Activated CD8-positive, alpha-beta T cell treated with anti-CD3 and anti-CD28 coated beads for 36 hours (primary cell): ENCODE results near the gene NMB. TPM values are rescaled to one million over a fixed set of nuclear protein-coding genes. Genes with fewer than 3 reads are reported as not detected.

Source experiments
- ATAC-seq: fragments of 200-7000 bp; cut with Tn5 transposase; one replicate; pipeline ENCODE4 v1.10.0; 2021; ENCODE audit warnings: mild to moderate bottlenecking, moderate library complexity
- CTCF ChIA-PET: fragments of 350-600 bp; sonication (Branson Sonifier 250); formaldehyde crosslinking; loops from one replicate; lab custom pipeline; 2021; ENCODE audit warnings: antibody characterized with exemption; lab: Charles Lee
- POLR2A ChIA-PET: fragments of 350-600 bp; sonication (Branson Sonifier 250); formaldehyde crosslinking; loops from one replicate; lab custom pipeline; 2021; ENCODE audit warnings: antibody characterized with exemption; lab: Charles Lee
- DNase-seq: peaks from one replicate; pipeline ENCODE4 v3.0.0-alpha.2; 2020
- H3K27ac Mint-ChIP-seq: one replicate; pipeline ENCODE4 v1.8.0; 2021; ENCODE audit warnings: mild to moderate bottlenecking, mixed read lengths
- H3K27me3 Mint-ChIP-seq: one replicate; pipeline ENCODE4 v1.8.0; 2021; ENCODE audit warnings: mixed read lengths
- H3K36me3 Mint-ChIP-seq: one replicate; pipeline ENCODE4 v1.8.0; 2021; ENCODE audit warnings: low read depth, mixed read lengths
- H3K4me1 Mint-ChIP-seq: one replicate; pipeline ENCODE4 v1.8.0; 2021; ENCODE audit warnings: low read depth, mixed read lengths
- H3K4me3 Mint-ChIP-seq: one replicate; pipeline ENCODE4 v1.8.0; 2021; ENCODE audit warnings: mild to moderate bottlenecking, moderate library complexity, mixed read lengths
- H3K9me3 Mint-ChIP-seq: one replicate; pipeline ENCODE4 v1.8.0; 2021; ENCODE audit warnings: mixed read lengths
- intact Hi-C: fragments of 100-400 bp; cut with micrococcal nuclease; formaldehyde crosslinking; loops from one replicate; pipeline ENCODE4 v1.10.0; 2022
- total RNA-seq, 2 experiments: library from RNA; stranded (reverse); gene quantifications; one replicate each; pipeline ENCODE4 v1.2.3, GENCODE V29; 2021
- TF ChIP-seq, protein P1 (sequence below): fragments of 200-600 bp; IDR thresholded peaks from one replicate; pipeline ENCODE4 v1.8.0; 2022; ENCODE audit warnings: antibody characterized with exemption, mild to moderate bottlenecking

Gene NMB
- total RNA-seq, 2 experiments from 2014 or later = 1.7 to 2.7 TPM

GRCh38 chr15:84616235-84616634 lies 41.8 kb downstream of the NMB start:
- H3K4me1 Mint-ChIP-seq = peaks cover 3% of the 10 kb centered on the region
- TF ChIP-seq, protein P1, sequence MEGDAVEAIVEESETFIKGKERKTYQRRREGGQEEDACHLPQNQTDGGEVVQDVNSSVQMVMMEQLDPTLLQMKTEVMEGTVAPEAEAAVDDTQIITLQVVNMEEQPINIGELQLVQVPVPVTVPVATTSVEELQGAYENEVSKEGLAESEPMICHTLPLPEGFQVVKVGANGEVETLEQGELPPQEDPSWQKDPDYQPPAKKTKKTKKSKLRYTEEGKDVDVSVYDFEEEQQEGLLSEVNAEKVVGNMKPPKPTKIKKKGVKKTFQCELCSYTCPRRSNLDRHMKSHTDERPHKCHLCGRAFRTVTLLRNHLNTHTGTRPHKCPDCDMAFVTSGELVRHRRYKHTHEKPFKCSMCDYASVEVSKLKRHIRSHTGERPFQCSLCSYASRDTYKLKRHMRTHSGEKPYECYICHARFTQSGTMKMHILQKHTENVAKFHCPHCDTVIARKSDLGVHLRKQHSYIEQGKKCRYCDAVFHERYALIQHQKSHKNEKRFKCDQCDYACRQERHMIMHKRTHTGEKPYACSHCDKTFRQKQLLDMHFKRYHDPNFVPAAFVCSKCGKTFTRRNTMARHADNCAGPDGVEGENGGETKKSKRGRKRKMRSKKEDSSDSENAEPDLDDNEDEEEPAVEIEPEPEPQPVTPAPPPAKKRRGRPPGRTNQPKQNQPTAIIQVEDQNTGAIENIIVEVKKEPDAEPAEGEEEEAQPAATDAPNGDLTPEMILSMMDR = no peak
- intact Hi-C loops = no loop called here
- H3K9me3 Mint-ChIP-seq = peaks cover 14% of the 10 kb centered on the region
- ChIA-PET CTCF (no interaction called here), POLR2A (no interaction called here)
- DNase-seq (no peak), ATAC-seq (no peak)
- H3K27me3 Mint-ChIP-seq = no peaks in the 10 kb centered on the region
- H3K36me3 Mint-ChIP-seq = peaks cover 23% of the 10 kb centered on the region
- H3K4me3 Mint-ChIP-seq = no peak overlapping the region
- no peak overlapping the region for H3K27ac Mint-ChIP-seq

DNA sequence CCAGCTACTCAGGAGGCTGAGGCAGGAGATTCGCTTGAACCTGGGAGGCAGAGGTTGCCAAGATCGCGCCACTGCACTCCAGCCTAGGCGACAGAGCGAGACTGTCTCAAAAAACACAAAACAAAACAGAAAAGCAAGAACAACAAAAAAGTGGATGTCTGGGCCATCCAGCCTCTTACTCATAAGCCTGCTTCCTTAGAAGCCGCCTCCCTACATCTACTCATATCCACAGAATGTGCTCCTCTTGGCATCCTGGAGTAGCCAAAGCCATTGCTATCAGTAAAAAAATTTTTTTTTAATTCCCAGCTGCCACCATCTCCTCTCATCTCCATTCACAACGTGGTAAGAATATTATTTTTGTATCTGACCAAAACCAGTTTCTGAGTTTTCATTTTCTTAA lies 46.4 kb downstream of the NMB start:
- H3K4me1 Mint-ChIP-seq = no peaks in the 10 kb centered on the region
- H3K27me3 Mint-ChIP-seq = no peaks in the 10 kb centered on the region
- H3K36me3 Mint-ChIP-seq = peaks cover 11% of the 10 kb centered on the region
- POLR2A ChIA-PET = no interaction called here
- H3K4me3 Mint-ChIP-seq = no peak overlapping the region
- intact Hi-C loops = no loop called here
- ATAC-seq = no peak
- DNase-seq = no peak
- CTCF ChIA-PET = no interaction called here
- H3K27ac Mint-ChIP-seq = no peak overlapping the region
- H3K9me3 Mint-ChIP-seq = no peaks in the 10 kb centered on the region
- TF ChIP-seq, protein P1 = no peak

- no peaks in the 10 kb centered on the region for H3K27me3 Mint-ChIP-seq
- DNase-seq = no peak
- peaks cover 25% of the 10 kb centered on the region for H3K36me3 Mint-ChIP-seq
- intact Hi-C loops = no loop called here
- H3K4me1 Mint-ChIP-seq = peaks cover 16% of the 10 kb centered on the region
- ChIA-PET POLR2A (interaction anchor here (1.7 kb wide), 1 partner anchor 9 kb away, joined by 5 read pairs; the partner anchor contains the start of gene ZSCAN2), CTCF (interaction anchor here (1.6 kb wide), 1 partner anchor 22 kb away, joined by 4 read pairs; no protein-coding TSS in a partner anchor)
- H3K9me3 Mint-ChIP-seq = no peaks in the 10 kb centered on the region
- no peak overlapping the region for H3K27ac Mint-ChIP-seq
- no peak for ATAC-seq
- no peak overlapping the region for H3K4me3 Mint-ChIP-seq
- TF ChIP-seq, protein P1 = no peak
These were observed 48.0 kb downstream of the NMB start for GRCh38 chr15:84609818-84610525.

- TF ChIP-seq, protein P1 = no peak
- CTCF ChIA-PET = interaction anchor here (0.8 to 1.6 kb wide), 4 partner anchors 19 to 270 kb away, joined by 3 to 4 read pairs (median 4); no protein-coding TSS in a partner anchor
- Mint-ChIP-seq H3K9me3 (no peaks in the 10 kb centered on the region), H3K27ac (no peak overlapping the region), H3K4me1 (peaks cover 26% of the 10 kb centered on the region), H3K27me3 (no peaks in the 10 kb centered on the region), H3K4me3 (no peak overlapping the region), H3K36me3 (peaks cover 31% of the 10 kb centered on the region)
- intact Hi-C loops = no loop called here
- no peak for ATAC-seq
- no peak for DNase-seq
- POLR2A ChIA-PET = no interaction called here
These were observed 49.2 kb downstream of the NMB start for GRCh38 chr15:84608707-84609284.

DNA sequence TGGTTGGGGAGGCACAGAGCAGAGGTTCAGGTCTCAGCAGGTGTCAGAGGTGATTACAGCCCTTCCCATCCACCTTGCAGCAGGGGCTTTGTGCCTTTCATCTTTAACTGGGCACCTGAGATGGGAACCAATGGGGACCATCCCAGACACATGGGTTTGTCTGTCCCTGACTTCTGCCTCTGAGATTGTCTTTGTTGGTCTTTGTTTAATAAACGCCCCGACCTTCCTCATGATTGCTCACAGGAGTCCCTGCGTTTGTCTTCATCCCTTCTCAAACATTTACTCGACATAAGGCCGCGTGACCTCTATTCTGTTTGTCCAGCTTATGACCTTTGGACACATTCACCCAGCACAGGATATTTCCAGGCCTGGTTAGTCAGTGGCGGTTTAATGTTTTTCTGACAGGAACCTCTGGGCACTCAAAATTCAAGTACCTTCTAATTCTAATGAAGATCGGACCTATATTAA lies 51.3 kb downstream of the NMB start:
- Mint-ChIP-seq H3K27me3 (no peaks in the 10 kb centered on the region), H3K27ac (no peak overlapping the region), H3K4me3 (no peak overlapping the region), H3K9me3 (no peaks in the 10 kb centered on the region), H3K4me1 (peaks cover 42% of the 10 kb centered on the region), H3K36me3 (peaks cover 34% of the 10 kb centered on the region)
- intact Hi-C loops = no loop called here
- no peak for DNase-seq
- TF ChIP-seq, protein P1 = no peak
- ChIA-PET CTCF (interaction anchor here (0.7 kb wide), 1 partner anchor 43 kb away, joined by 3 read pairs; no protein-coding TSS in a partner anchor), POLR2A (interaction anchor here (1.2 kb wide), 1 partner anchor 15 kb away, joined by 3 read pairs; no protein-coding TSS in a partner anchor)
- no peak for ATAC-seq
